CD4-positive, alpha-beta T cell treated with Interferon gamma for 1 hour (primary cell): Measurements from ENCODE around the gene ABCB7.
A peak's percentile ranks its signal among the peaks of the same experiment; 100 is the strongest.
"Not testable (repeated sequence)": the region's sequence is repeated elsewhere in the genome, so short reads cannot be mapped to it uniquely, and the experiment has no call there.

Source experiments
- DNase-seq: peaks from one replicate; pipeline ENCODE4 v3.0.0-alpha.2; 2020

ABCB7 gene

GRCh38 chrX:75155827-75156525 lies at the start of gene ABCB7:
Gene ABCB7 (minus strand): TSS chrX:75156283. CDS start chrX:75156272, 11 bp downstream.
- peak; percentile 48 for DNase-seq

GRCh38 chrX:75188415-75189206 lies 32.5 kb upstream of the ABCB7 start:
- DNase-seq = not testable (repeated sequence)

DNA sequence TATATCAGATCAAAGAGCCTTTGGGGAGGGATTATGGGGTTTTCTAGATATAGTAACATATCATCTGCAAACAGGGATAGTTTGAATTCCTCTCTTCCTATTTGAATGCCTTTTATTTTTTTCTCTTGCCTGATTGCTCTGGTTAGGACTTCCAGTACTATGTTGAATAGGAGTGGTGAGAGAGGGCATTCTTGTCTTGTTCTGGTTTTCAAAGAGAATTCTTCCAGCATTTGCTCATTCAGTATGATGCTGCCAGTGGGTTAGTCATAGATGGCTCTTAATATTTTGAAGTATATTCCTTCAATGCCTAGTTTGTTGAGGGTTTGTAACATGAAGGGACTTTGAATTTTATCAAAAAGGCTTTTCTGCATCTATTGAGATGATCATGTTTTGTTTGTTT lies 25.6 kb upstream of the ABCB7 start:
- DNase-seq = no peak

GRCh38 chrX:75179536-75180293 lies 23.6 kb upstream of the ABCB7 start:
- DNase-seq = not testable (repeated sequence)

DNA sequence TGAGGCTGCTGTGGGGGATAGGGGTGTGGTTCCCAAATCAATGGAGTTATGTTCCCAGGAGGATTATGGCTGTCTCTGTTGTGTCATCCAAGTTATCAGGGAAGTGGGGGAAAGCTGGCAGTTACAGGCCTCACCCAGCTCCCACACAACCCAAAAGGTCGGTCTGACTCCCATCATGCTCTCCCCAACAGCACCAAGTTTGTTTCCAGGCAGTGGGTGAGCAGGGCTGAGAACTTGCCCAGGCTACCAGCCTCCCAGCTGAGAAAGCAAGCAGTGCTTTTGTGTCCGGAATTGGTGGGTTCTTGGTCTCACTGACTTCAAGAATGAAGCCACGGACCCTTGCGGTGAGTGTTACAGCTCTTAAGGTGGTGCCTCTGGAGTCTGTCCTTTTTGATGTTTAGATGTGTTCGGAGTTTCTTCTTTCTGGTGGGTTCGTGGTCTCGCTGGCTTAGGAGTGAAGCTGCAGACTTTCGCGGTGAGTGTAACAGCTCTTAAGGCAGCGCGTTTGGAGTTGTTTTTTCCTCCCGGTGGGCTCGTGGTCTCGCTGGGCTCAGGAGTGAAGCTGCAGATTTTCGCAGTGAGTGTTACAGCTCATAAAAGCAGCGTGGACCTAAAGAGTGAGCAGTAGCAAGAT lies 16.3 kb upstream of the ABCB7 start:
- not testable (repeated sequence) for DNase-seq

DNA sequence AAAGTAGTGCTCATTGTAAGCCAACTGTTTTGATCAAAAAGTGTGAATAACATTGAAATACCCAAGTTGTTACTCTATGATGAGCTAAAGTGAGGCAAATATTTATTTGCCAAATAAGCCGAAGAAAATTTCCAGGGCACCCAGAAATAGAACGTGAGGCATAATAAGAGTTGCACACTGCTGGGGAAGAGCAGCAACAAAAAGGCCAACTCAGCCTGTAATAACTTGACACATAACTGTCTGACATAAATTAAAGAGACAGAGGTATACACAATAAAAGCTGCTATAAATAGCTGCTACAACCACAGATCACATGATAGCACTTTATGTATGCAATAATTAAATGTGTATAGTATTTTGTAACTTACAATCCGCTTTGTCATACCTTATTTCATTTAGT lies 2.0 kb upstream of the ABCB7 start:
- no peak for DNase-seq

GRCh38 chrX:75156531-75156945 lies 455 bp upstream of the ABCB7 start:
- no peak for DNase-seq

GRCh38 chrX:75155447-75155826 lies 646 bp downstream of the ABCB7 start:
- DNase-seq = no peak

- no peak for DNase-seq
Measured at GRCh38 chrX:75154871-75155270, 1.2 kb downstream of the ABCB7 start.

- DNase-seq = no peak
Measured at GRCh38 chrX:75151827-75152592, 4.1 kb downstream of the ABCB7 start.

DNA sequence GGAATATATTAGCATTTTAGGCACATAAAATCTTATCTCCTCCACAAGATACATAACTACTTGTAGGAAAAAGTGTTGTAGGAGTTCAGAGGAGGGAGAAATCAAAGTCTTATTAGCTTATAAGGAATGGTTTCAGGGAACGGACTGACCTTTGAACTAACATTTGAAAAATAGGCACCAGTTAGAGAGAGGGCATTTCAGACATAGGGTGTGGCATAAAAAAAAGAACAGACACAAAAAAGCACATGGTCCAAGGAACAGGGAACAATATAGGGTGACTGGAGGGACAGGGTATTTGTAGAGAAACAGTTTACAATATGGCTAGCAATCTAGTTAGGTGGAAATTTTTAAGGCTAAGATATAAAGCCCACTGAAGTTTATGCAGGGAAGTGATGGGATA lies 6.4 kb downstream of the ABCB7 start:
- no peak for DNase-seq

- DNase-seq = no peak
Measured at GRCh38 chrX:75132672-75133071, 23.4 kb downstream of the ABCB7 start.

DNA sequence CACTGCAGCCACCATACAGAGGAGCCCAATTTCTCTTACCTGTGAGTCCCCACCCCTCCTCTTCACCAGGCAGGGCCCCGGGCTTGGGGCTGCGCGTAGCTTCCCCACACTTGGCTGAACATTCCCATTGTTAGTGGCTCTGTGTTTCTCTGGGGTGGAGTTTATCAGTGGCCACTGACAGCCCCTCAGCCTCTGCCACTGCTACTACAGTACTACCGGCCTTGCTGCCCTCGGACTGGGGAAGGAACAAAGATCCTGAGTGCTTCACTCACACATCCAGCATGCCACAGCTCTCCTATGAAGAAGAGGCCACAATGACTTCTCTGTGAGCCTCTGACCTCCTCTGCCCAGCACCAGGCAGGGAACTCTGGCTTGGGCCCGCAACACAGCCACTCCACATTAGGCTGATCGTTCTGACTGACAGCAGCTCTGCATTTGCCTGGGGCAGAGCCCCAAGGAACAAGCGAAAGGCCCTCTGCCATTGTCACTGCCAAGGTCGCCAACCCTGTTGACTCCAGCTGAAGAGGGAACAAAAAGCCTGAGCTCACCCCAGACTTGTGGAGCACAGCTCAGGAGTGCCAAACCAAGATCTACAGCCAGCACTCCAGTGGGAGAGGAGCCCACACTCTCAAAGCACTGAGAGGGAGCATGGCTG lies 24.0 kb downstream of the ABCB7 start:
- no peak for DNase-seq

DNA sequence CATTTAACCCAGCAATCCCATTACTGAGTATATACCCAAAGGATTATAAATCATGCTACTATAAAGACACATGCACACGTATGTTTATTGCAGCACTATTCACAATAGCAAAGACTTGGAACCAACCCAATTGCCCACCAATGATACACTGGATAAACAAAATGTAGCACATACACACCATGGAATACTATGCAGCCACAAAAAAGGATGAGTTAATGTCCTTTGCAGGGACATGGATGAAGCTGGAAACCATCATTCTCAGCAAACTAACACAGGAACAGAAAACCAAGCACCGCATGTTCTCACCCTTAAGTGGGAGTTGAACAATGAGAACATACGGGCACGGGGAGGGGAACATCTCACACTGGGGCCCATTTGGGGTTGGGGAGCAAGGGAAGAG lies 27.0 kb downstream of the ABCB7 start:
- DNase-seq = not testable (repeated sequence)

- DNase-seq = no peak
Measured at GRCh38 chrX:75118296-75118695, 37.8 kb downstream of the ABCB7 start.

DNA sequence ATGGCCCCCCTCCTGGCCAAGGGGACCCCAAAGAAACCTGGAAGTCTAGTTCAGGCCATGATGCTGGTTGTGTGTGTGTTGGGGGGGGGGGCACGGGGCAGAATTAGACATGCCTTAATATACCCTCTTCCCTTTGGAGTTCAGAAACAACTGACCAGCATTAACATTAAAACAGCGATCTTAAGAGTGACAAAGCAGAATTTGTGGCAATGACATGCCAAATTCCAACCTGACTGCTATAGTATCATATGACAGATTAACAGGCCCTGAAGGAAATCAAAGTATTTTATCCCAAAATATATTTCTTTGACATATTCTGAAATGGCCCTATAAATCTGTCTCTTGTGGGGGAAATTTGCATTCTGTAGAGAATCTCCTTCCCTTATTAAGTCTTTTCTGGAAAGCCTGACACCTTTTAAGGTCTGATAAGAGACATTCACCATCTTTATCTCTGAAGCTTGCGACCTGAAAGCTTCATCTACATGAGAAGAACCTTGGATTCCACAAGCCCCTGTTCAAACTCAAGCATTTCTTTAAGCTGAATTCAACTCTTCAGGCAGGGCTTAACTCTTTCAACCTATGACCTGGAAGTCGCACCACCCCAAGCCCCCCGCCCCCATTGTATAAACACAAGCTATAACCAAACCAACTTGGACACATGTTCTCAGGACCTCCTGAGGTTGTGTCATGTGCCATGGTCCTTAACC lies 40.2 kb downstream of the ABCB7 start:
- no peak for DNase-seq

DNA sequence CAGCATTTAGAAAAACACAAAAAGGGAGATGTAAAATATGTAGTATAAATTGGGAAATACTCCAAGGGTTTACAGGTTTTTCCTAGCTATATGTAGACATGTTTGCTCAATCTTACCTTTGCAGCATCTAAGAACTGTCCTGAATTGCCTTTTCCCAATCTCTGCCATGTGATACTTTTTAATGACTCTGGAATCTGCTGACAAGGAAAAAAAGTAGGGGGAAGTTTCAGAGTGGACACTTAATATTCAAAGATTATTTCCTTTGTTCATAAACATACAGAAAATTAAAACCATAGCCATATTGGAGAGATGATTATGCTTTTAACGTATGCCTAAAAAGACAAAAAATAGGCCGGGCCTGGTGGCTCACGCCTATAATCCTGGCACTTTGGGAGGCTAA lies 41.4 kb downstream of the ABCB7 start:
- DNase-seq = no peak

GRCh38 chrX:75113664-75114063 lies 42.4 kb downstream of the ABCB7 start:
- no peak for DNase-seq

DNA sequence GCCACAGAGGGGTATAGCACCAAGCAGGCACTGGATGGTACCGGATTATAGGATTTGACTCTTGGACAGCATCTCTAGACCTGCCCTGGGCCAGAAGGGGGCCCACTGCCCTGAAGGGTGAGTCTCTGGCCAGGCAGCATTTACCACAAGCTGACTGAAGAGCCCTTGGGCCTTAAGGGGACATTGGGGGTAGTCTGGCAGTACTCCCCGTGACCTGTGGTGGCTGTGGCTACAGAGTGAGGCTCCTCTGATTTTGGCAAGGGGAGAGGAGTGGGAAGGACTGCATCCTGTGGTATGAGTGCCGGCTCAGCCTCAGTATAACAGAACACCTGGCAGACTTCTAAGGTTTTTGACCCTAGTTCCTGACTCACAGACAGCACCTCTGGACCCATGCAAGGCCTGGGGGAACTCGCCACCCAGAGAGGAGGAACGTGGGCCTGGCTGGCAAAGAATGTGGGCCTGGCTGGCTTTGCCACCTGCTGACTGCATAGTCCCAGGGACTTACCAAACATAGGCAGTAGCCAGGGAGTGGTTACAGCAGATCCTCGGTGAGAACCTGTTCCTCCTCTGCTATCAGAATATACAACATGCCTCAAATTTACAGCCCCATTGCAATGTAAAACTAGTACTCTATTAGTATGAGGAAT lies 48.1 kb downstream of the ABCB7 start:
- no peak for DNase-seq

- no peak for DNase-seq
Measured at GRCh38 chrX:75106772-75107171, 49.3 kb downstream of the ABCB7 start.

DNA sequence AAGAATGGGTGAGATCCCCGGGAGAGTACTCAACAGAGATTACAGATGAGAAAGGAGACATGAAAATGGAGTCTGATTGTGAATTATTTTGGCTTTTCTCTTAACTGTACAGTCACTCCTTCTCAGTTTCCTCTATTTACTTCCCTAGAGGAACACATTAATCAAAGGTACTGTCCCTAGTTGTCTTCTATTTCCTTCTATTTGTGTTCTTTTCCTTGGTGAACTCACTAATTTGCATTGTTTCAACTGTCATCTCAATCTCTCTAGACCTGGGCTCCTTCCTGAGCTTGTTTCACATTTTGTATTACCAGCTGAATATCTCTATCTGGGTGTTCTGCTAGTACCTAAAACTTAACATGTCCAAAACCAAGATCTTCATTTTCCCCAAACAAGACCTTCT lies 59.8 kb downstream of the ABCB7 start:
- no peak for DNase-seq
